H1 (cell line): ENCODE results near the gene ARHGEF10L. TPM values are rescaled to one million over a fixed set of nuclear protein-coding genes. Genes with fewer than 3 reads are reported as not detected.

ENCODE experiments used
- CTCF ChIA-PET: fragments of 300-600 bp; sonication (Branson Sonifier 250); formaldehyde crosslinking; loops from one replicate; lab custom pipeline; 2021; ENCODE audit not compliant: partially characterized antibody; lab: Charles Lee
- POLR2A ChIA-PET: fragments of 300-600 bp; sonication (Branson Sonifier 250); formaldehyde crosslinking; loops from one replicate; lab custom pipeline; 2021; ENCODE audit warnings: inconsistent platforms; ENCODE audit not compliant: partially characterized antibody; lab: Charles Lee
- DNase-seq, 2 experiments: peaks; one replicate each; pipeline versions ENCODE4 v3.0.0 to v3.0.0-alpha.2; 2010 to 2022; ENCODE audit warnings: low spot score in 2 of 2, low read depth in 1 of 2, mixed read lengths in 1 of 2
- FAIRE-seq: peaks from 2 replicates; lab custom pipeline; 2011; peaks lifted over from hg19 to GRCh38; lab: Jason Lieb, UNC
- H2AFZ ChIP-seq: 2 replicates; pipeline ENCODE4 v1.8.1; 2012; ENCODE audit warnings: low read length, inconsistent platforms
- H2AK5ac ChIP-seq: 2 replicates; pipeline ENCODE4 v1.6.1; 2013; ENCODE audit warnings: low read depth, low read length
- H2BK120ac ChIP-seq: replicated peaks from 2 replicates; pipeline ENCODE3; 2013; ENCODE audit warnings: low read depth, low read length, inconsistent platforms
- H2BK12ac ChIP-seq: 2 replicates; pipeline ENCODE4 v1.6.1; 2013; ENCODE audit warnings: low read depth, low read length
- H2BK15ac ChIP-seq: 2 replicates; pipeline ENCODE4 v1.6.1; 2013; ENCODE audit warnings: low read length
- H2BK20ac ChIP-seq: 2 replicates; pipeline ENCODE4 v1.6.1; 2013; ENCODE audit warnings: low read length
- H2BK5ac ChIP-seq: 2 replicates; pipeline ENCODE4 v1.6.1; 2013; ENCODE audit warnings: low read depth, low read length
- H3K14ac ChIP-seq: 2 replicates; pipeline ENCODE4 v1.6.1; 2013; ENCODE audit warnings: inconsistent platforms; ENCODE audit not compliant: insufficient read length
- H3K18ac ChIP-seq: 2 replicates; pipeline ENCODE4 v1.6.1; 2013; ENCODE audit warnings: low read length; ENCODE audit errors: extremely low read depth
- H3K23ac ChIP-seq: 2 replicates; pipeline ENCODE4 v1.6.1; 2013; ENCODE audit warnings: inconsistent platforms; ENCODE audit not compliant: insufficient read length
- H3K23me2 ChIP-seq: 2 replicates; pipeline ENCODE4 v1.6.1; 2013; ENCODE audit warnings: low read depth, low read length
- H3K27ac ChIP-seq: 2 replicates; pipeline ENCODE4 v1.6.1; 2011; ENCODE audit warnings: low read depth, low read length, inconsistent platforms
- H3K27me3 ChIP-seq, 4 experiments: replicated peaks in 1 of 4; 1 replicate in 1 of 4; 2 replicates in 3 of 4; pipeline versions ENCODE4 v1.6.1 to v1.8.1; 2011 to 2013; ENCODE audit warnings: low read length in 3 of 4, mild to moderate bottlenecking in 3 of 4, inconsistent platforms in 2 of 4, mixed read lengths in 2 of 4, moderate library complexity in 1 of 4; ENCODE audit not compliant: control insufficient read depth in 3 of 4, insufficient read depth in 3 of 4; ENCODE audit errors: extremely low read depth in 1 of 4
- H3K36me3 ChIP-seq, 4 experiments: 2 replicates each; pipeline versions ENCODE4 v1.6.1 to v1.8.1; 2011 to 2013; ENCODE audit warnings: mild to moderate bottlenecking in 4 of 4, low read length in 3 of 4, moderate library complexity in 2 of 4, control low read depth in 1 of 4, inconsistent platforms in 1 of 4; ENCODE audit not compliant: insufficient read depth in 4 of 4, control insufficient read depth in 2 of 4
- H3K4ac ChIP-seq: replicated peaks from 2 replicates; pipeline ENCODE3; 2013; ENCODE audit warnings: low read length, low read depth, mixed read lengths, inconsistent platforms; ENCODE audit not compliant: insufficient read length
- H3K4me1 ChIP-seq, 4 experiments: replicated peaks in 1 of 4; 1 replicate in 1 of 4; 2 replicates in 3 of 4; pipeline versions ENCODE4 v1.6.1 to v1.8.1; 2011 to 2013; ENCODE audit warnings: low read length in 3 of 4, inconsistent platforms in 2 of 4, mixed read lengths in 1 of 4; ENCODE audit not compliant: insufficient read depth in 4 of 4, control insufficient read depth in 3 of 4
- H3K4me2 ChIP-seq, 2 experiments: 2 replicates each; pipeline versions ENCODE4 v1.6.1 to v1.8.1; 2011 to 2013; ENCODE audit warnings: low read depth in 2 of 2, low read length in 2 of 2, control low read depth in 1 of 2, inconsistent platforms in 1 of 2, mild to moderate bottlenecking in 1 of 2; ENCODE audit not compliant: insufficient read depth in 1 of 2
- H3K4me3 ChIP-seq, 4 experiments: fragments of 200-600, 300-600 bp in 1 of 4; sonication (generic), shearing (Covaris generic), sonication (Bioruptor Twin) in 1 of 4; 2 replicates each; pipeline versions ENCODE4 v1.5.1 to v1.8.1; 2011 to 2016; ENCODE audit warnings: low read length in 4 of 4, low read depth in 3 of 4, control low read depth in 2 of 4, inconsistent platforms in 2 of 4, mild to moderate bottlenecking in 2 of 4, mixed read lengths in 1 of 4, moderate library complexity in 1 of 4; ENCODE audit not compliant: insufficient read depth in 2 of 4; ENCODE audit errors: extremely low read depth in 1 of 4
- H3K56ac ChIP-seq: replicated peaks from 2 replicates; pipeline ENCODE3; 2013; ENCODE audit warnings: low read depth, mild to moderate bottlenecking, mixed read lengths, low read length, inconsistent platforms; ENCODE audit not compliant: insufficient read length
- H3K79me1 ChIP-seq: 2 replicates; pipeline ENCODE4 v1.6.1; 2013; ENCODE audit warnings: low read depth, low read length, control low read depth
- H3K79me2 ChIP-seq, 2 experiments: 2 replicates each; pipeline versions ENCODE4 v1.6.1 to v1.8.1; 2012 to 2013; ENCODE audit warnings: low read length in 2 of 2, mild to moderate bottlenecking in 2 of 2, inconsistent platforms in 1 of 2; ENCODE audit not compliant: insufficient read depth in 2 of 2, control insufficient read depth in 1 of 2
- H3K9ac ChIP-seq, 4 experiments: replicated peaks in 1 of 4; 1 replicate in 1 of 4; 2 replicates in 3 of 4; pipeline versions ENCODE4 v1.6.1 to v1.8.1; 2011 to 2013; ENCODE audit warnings: low read depth in 3 of 4, low read length in 3 of 4, control low read depth in 2 of 4, mild to moderate bottlenecking in 2 of 4, moderate library complexity in 2 of 4, inconsistent platforms in 1 of 4; ENCODE audit errors: extremely low read depth in 1 of 4
- H3K9me3 ChIP-seq, 2 experiments: 2 replicates each; pipeline versions ENCODE4 v1.6.1 to v1.8.1; 2012 to 2013; ENCODE audit warnings: mild to moderate bottlenecking in 2 of 2, moderate library complexity in 2 of 2, control low read depth in 1 of 2, inconsistent platforms in 1 of 2, low read depth in 1 of 2, low read length in 1 of 2, mixed read lengths in 1 of 2; ENCODE audit not compliant: insufficient read depth in 2 of 2
- H4K20me1 ChIP-seq, 2 experiments: replicated peaks in 1 of 2; 2 replicates each; pipeline versions ENCODE3 to v1.8.1; 2011 to 2013; ENCODE audit warnings: inconsistent platforms in 2 of 2, low read length in 2 of 2, mild to moderate bottlenecking in 1 of 2; ENCODE audit not compliant: insufficient read depth in 2 of 2, control insufficient read depth in 1 of 2
- H4K5ac ChIP-seq: 2 replicates; pipeline ENCODE4 v1.6.1; 2013; ENCODE audit warnings: low read length, low read depth, mixed read lengths, inconsistent platforms; ENCODE audit not compliant: insufficient read length
- H4K8ac ChIP-seq: 2 replicates; pipeline ENCODE4 v1.8.0; 2013; ENCODE audit warnings: mild to moderate bottlenecking, moderate library complexity, low read length, inconsistent platforms; ENCODE audit not compliant: insufficient read depth; ENCODE audit errors: extremely low read depth
- H4K91ac ChIP-seq: replicated peaks from 2 replicates; pipeline ENCODE3; 2013; ENCODE audit warnings: low read length, mixed read lengths, inconsistent platforms; ENCODE audit not compliant: insufficient read length
- CBX8 ChIP-seq: fragments of 300-800, 300-1000 bp; sonication (generic); IDR thresholded peaks from 2 replicates; pipeline ENCODE4 v1.7.1; 2016; ENCODE audit warnings: low read depth, low read length, borderline replicate concordance
- JUND ChIP-seq: IDR thresholded peaks from 2 replicates; pipeline ENCODE4 v1.6.1; 2011; ENCODE audit warnings: mild to moderate bottlenecking, improper control_type of control experiment, low read length
- PHF8 ChIP-seq: fragments of 200-600 bp; sonication (generic); conservative IDR thresholded peaks from 2 replicates; pipeline ENCODE4 v1.7.1; 2012; ENCODE audit warnings: low read depth, mild to moderate bottlenecking, inconsistent platforms, low read length, moderate library complexity
- RXRA ChIP-seq: IDR thresholded peaks from 2 replicates; pipeline ENCODE4 v1.6.1; 2011; ENCODE audit warnings: low read depth, mild to moderate bottlenecking, low read length, moderate library complexity; ENCODE audit not compliant: insufficient read depth
- SIRT6 ChIP-seq: IDR thresholded peaks from one replicate; pipeline ENCODE4 v1.7.1; 2012; ENCODE audit warnings: low read length, inconsistent platforms
- SRF ChIP-seq: IDR thresholded peaks from 2 replicates; pipeline ENCODE4 v1.6.1; 2011; ENCODE audit warnings: mild to moderate bottlenecking, low read depth, low read length, moderate library complexity
- TAF1 ChIP-seq: IDR thresholded peaks from 2 replicates; pipeline ENCODE4 v1.6.1; 2011; ENCODE audit warnings: mild to moderate bottlenecking, low read depth, low read length
- ZNF274 ChIP-seq: IDR thresholded peaks from 2 replicates; pipeline ENCODE4 v1.7.0; 2012; ENCODE audit warnings: low read length, borderline replicate concordance; ENCODE audit errors: extremely low read depth
- WGBS, 2 experiments: shearing (Covaris generic) in 1 of 2; methylation state at CpG; one replicate each; pipeline versions ENCODE4 v1.1.6 to v1.1.7; 2013 to 2015; ENCODE audit warnings: low lambda C conversion rate in 2 of 2, mixed read lengths in 2 of 2, inconsistent platforms in 1 of 2, low coverage in 1 of 2, missing lambda C conversion rate in 1 of 2; ENCODE audit not compliant: insufficient replicate concordance in 2 of 2, insufficient coverage in 1 of 2, insufficient read length in 1 of 2; ENCODE audit errors: extremely low coverage in 1 of 2, missing lambda C conversion rate in 1 of 2; 5-methylcytosine and 5-hydroxymethylcytosine counted together
- polyA plus RNA-seq, 7 experiments: library from polyadenylated mRNA; depleted of rRNA in 3 of 7; stranded (reverse) in 5 of 7; unstranded in 2 of 7; fragments of >200 nt in 5 of 7; fragments of 200-250 nt in 2 of 7; gene quantifications; 1 replicate in 5 of 7; 2 replicates in 1 of 7; 4 replicates in 1 of 7; pipeline versions ENCODE4 v1.2.1 to v1.2.3, GENCODE V29; 2011 to 2013; ENCODE audit warnings: missing spikeins in 2 of 7, mixed read lengths in 2 of 7
- total RNA-seq: library from RNA; stranded (reverse); fragmentation: NEBNext Ultra II Directional; extraction: Animal tissue kit (Norgen Biotek cat#: 25700); gene quantifications from 2 replicates; pipeline ENCODE4 v1.2.1, GENCODE V29; 2021

The ARHGEF10L gene
- total and polyA plus RNA-seq, 2 of the 8 experiments (the other 6 are each of a cell fraction or from before 2014, with no cell fraction given), result 33.6 to 39.6 TPM

GRCh38 chr1:17676387-17677060 is 137.0 kb downstream of the ARHGEF10L start:
- no peak overlapping the region for H2BK120ac ChIP-seq
- H3K27me3 ChIP-seq, result no peaks in the 10 kb centered on the region
- POLR2A ChIA-PET, result interaction anchor here (0.6 kb wide), 1 partner anchor 8 kb away, joined by 3 read pairs; no protein-coding TSS in a partner anchor
- H3K36me3 ChIP-seq, result 0 out of 8 replicates have a peak, but pooled peaks cover 0 to 2% (median 0%) of the 10 kb centered on the region in 4 experiments
- H3K9ac ChIP-seq, result no peak overlapping the region
- no peak overlapping the region; the same call in 1 of the 2 replicates for H4K8ac ChIP-seq
- WGBS, 2 experiments, result 92% methylated on average over 11 of the region's 11 CpGs; no CpG with 5 or more reads in 1 of the 2 experiments
- no peak for DNase-seq
- H3K4me1 ChIP-seq, result peaks cover 0 to 4% (median 3%) of the 10 kb centered on the region in 4 experiments; a peak in 3 of 7 replicates
- TF ChIP-seq ZNF274 (no peak), CBX8 (no peak), TAF1 (no peak), SRF (no peak), PHF8 (no peak), SIRT6 (no peak), RXRA (no peak), JUND (no peak)
- no peak overlapping the region for H2BK15ac ChIP-seq
- H3K23me2 ChIP-seq, result no peaks in the 10 kb centered on the region; the same call in 1 of the 2 replicates
- peaks cover 7% of the 10 kb centered on the region for H3K79me1 ChIP-seq
- no peak overlapping the region for H3K14ac ChIP-seq
- H3K9me3 ChIP-seq, result no peaks in the 10 kb centered on the region
- H3K79me2 ChIP-seq, result no peaks in the 10 kb centered on the region; a peak in 1 of 4 replicates
- no peak overlapping the region for H3K4me2 ChIP-seq
- no peak overlapping the region for H3K23ac ChIP-seq
- CTCF ChIA-PET, result interaction anchor here (1.2 to 1.4 kb wide), 2 partner anchors 15 to 24 kb away, joined by 3 to 10 read pairs; no protein-coding TSS in a partner anchor
- H2BK5ac ChIP-seq, result peak overlapping the region; percentile 68; the same call in 1 of the 2 replicates
- no peak overlapping the region; the same call in 1 of the 2 replicates for H3K27ac ChIP-seq
- no peak overlapping the region for H2AK5ac ChIP-seq
- peaks cover 6 to 19% of the 10 kb centered on the region in 2 experiments for H4K20me1 ChIP-seq
- no peak overlapping the region for H4K91ac ChIP-seq
- FAIRE-seq, result no peak
- no peak overlapping the region for H2AFZ ChIP-seq
- no peak overlapping the region for H3K56ac ChIP-seq
- H2BK20ac ChIP-seq, result no peak overlapping the region
- H3K4ac ChIP-seq, result no peak overlapping the region
- no peak overlapping the region for H3K4me3 ChIP-seq
- H2BK12ac ChIP-seq, result no peak overlapping the region
- no peak overlapping the region for H3K18ac ChIP-seq
- H4K5ac ChIP-seq, result no peak overlapping the region
